ENCODE data around the gene GDPD4.

- TF ChIP-seq, protein P1, sequence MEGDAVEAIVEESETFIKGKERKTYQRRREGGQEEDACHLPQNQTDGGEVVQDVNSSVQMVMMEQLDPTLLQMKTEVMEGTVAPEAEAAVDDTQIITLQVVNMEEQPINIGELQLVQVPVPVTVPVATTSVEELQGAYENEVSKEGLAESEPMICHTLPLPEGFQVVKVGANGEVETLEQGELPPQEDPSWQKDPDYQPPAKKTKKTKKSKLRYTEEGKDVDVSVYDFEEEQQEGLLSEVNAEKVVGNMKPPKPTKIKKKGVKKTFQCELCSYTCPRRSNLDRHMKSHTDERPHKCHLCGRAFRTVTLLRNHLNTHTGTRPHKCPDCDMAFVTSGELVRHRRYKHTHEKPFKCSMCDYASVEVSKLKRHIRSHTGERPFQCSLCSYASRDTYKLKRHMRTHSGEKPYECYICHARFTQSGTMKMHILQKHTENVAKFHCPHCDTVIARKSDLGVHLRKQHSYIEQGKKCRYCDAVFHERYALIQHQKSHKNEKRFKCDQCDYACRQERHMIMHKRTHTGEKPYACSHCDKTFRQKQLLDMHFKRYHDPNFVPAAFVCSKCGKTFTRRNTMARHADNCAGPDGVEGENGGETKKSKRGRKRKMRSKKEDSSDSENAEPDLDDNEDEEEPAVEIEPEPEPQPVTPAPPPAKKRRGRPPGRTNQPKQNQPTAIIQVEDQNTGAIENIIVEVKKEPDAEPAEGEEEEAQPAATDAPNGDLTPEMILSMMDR (IDR thresholded peaks at IDR 0.05 in 8 of 11, conservative IDR thresholded peaks at IDR 0.05 in 3 of 11), result no peak
- TF ChIP-seq POLR2A (IDR thresholded peaks at IDR 0.05) (no peak), POLR2AphosphoS5 (IDR thresholded peaks at IDR 0.05) (no peak)
These were observed 88.4 kb downstream of the GDPD4 start for GRCh38 chr11:77213029-77213579.

Data from spleen (tissue), 7 donors.